ENCODE data around the gene SMG6.

SMG6 gene

GRCh38 chr17:2150806-2151205 is 152.8 kb downstream of the SMG6 start:
- H3K27me3 ChIP-seq (ENCODE audit: low read depth, low read length): no peaks in the 10 kb centered on the region
- H3K79me2 ChIP-seq (ENCODE audit: low read length): no peaks in the 10 kb centered on the region
- no peaks in the 10 kb centered on the region for H3K36me3 ChIP-seq (replicated peaks; ENCODE audit: low read depth, low read length)
- H3K4me2 ChIP-seq (ENCODE audit: low read length): no peak overlapping the region
- TF ChIP-seq EZH2phosphoT487 (IDR thresholded peaks at IDR 0.05; ENCODE audit: low read depth): no peak
- TF ChIP-seq, protein P1, sequence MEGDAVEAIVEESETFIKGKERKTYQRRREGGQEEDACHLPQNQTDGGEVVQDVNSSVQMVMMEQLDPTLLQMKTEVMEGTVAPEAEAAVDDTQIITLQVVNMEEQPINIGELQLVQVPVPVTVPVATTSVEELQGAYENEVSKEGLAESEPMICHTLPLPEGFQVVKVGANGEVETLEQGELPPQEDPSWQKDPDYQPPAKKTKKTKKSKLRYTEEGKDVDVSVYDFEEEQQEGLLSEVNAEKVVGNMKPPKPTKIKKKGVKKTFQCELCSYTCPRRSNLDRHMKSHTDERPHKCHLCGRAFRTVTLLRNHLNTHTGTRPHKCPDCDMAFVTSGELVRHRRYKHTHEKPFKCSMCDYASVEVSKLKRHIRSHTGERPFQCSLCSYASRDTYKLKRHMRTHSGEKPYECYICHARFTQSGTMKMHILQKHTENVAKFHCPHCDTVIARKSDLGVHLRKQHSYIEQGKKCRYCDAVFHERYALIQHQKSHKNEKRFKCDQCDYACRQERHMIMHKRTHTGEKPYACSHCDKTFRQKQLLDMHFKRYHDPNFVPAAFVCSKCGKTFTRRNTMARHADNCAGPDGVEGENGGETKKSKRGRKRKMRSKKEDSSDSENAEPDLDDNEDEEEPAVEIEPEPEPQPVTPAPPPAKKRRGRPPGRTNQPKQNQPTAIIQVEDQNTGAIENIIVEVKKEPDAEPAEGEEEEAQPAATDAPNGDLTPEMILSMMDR (IDR thresholded peaks at IDR 0.05; ENCODE audit: low read depth, low read length): no peak
- H3K9ac ChIP-seq (ENCODE audit: low read length): no peak overlapping the region
- no peaks in the 10 kb centered on the region for H3K4me1 ChIP-seq (ENCODE audit: low read length)
- no peak overlapping the region for H3K4me3 ChIP-seq (ENCODE audit: low read length)
- H3K9me3 ChIP-seq (ENCODE audit: insufficient read depth, low read length): no peaks in the 10 kb centered on the region
- H2AFZ ChIP-seq (ENCODE audit: low read depth, low read length): no peak overlapping the region
- no peaks in the 10 kb centered on the region for H4K20me1 ChIP-seq (ENCODE audit: insufficient read depth, low read length)
- no peak overlapping the region for H3K27ac ChIP-seq (ENCODE audit: low read length)

GRCh38 chr17:2149934-2150333 is 153.7 kb downstream of the SMG6 start:
- TF ChIP-seq, protein P1 (IDR thresholded peaks at IDR 0.05; ENCODE audit: low read depth, low read length): no peak
- no peak for TF ChIP-seq EZH2phosphoT487 (IDR thresholded peaks at IDR 0.05; ENCODE audit: low read depth)
- H3K79me2 ChIP-seq (ENCODE audit: low read length): no peaks in the 10 kb centered on the region
- H3K4me2 ChIP-seq (ENCODE audit: low read length): no peak overlapping the region
- no peaks in the 10 kb centered on the region for H3K9me3 ChIP-seq (ENCODE audit: insufficient read depth, low read length)
- H3K9ac ChIP-seq (ENCODE audit: low read length): no peak overlapping the region
- no peaks in the 10 kb centered on the region for H3K27me3 ChIP-seq (ENCODE audit: low read depth, low read length)
- no peaks in the 10 kb centered on the region for H3K4me1 ChIP-seq (ENCODE audit: low read length)
- H3K4me3 ChIP-seq (ENCODE audit: low read length): no peak overlapping the region
- H3K36me3 ChIP-seq (replicated peaks; ENCODE audit: low read depth, low read length): no peaks in the 10 kb centered on the region
- H4K20me1 ChIP-seq (ENCODE audit: insufficient read depth, low read length): no peaks in the 10 kb centered on the region
- H2AFZ ChIP-seq (ENCODE audit: low read depth, low read length): no peak overlapping the region
- H3K27ac ChIP-seq (ENCODE audit: low read length): no peak overlapping the region

DNA sequence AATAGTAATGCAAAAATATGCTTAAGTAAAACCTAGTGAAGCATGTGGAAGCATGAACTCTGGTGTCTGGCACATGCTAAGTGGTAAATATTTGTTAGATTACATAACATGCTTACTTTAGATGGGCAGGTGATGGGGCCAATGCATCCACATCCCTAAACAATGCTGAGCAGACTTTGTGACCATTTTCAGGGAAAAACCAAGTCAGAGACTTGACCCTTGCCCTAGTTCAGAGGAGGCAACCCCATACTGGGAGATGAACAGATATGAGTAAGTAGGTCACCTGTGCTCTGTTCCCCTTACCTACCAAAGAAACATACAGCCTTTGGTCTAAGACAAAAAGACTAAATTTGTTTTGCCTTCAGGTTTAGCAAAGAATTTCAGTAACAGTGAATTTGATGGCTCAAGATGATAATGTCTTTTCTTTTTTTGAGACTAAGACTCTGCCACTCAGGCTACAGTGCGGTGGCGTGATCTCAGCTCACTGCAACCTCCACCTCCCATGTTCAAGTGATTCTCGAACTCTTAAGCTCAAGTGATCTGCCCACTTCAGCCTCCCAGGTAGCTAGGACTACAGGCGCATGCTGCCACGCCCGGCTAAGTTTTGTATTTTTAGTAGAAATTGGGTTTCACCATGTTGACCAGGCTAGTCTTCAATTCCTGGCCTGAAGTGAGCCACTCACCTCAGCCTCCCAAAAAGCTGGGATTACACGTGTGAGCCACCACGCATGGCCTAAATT is 157.3 kb downstream of the SMG6 start:
- Histone ChIP-seq H2AFZ (ENCODE audit: low read depth, low read length) (no peak overlapping the region), H3K9me3 (ENCODE audit: insufficient read depth, low read length) (no peaks in the 10 kb centered on the region), H3K4me3 (ENCODE audit: low read length) (no peak overlapping the region), H3K9ac (ENCODE audit: low read length) (no peak overlapping the region), H4K20me1 (ENCODE audit: insufficient read depth, low read length) (no peaks in the 10 kb centered on the region), H3K4me2 (ENCODE audit: low read length) (no peak overlapping the region), H3K27me3 (ENCODE audit: low read depth, low read length) (no peaks in the 10 kb centered on the region), H3K27ac (ENCODE audit: low read length) (no peak overlapping the region), H3K4me1 (ENCODE audit: low read length) (no peaks in the 10 kb centered on the region), H3K36me3 (replicated peaks; ENCODE audit: low read depth, low read length) (no peaks in the 10 kb centered on the region), H3K79me2 (ENCODE audit: low read length) (no peaks in the 10 kb centered on the region)
- no peak for TF ChIP-seq EZH2phosphoT487 (IDR thresholded peaks at IDR 0.05; ENCODE audit: low read depth)
- TF ChIP-seq, protein P1 (IDR thresholded peaks at IDR 0.05; ENCODE audit: low read depth, low read length): no peak

DNA sequence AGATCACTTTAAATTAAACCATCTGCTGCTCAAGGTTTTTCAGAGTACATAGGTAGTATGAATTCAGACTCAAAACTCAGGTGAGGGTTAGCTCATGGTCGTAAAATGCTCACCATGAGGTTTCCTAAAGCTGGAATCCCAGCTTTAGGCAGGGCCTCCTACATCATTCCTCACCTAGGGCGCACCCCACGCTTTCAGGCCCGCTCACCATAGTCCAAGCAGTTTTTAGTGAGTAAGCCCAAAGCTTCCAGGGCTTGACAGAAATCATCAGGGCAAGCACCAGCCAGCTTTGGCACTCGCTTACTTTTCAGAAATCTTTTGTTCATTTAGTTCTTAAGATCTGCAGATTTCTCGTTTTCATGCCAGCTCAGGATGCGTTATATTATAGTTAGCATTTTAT is 158.9 kb downstream of the SMG6 start:
- H3K79me2 ChIP-seq (ENCODE audit: low read length): no peaks in the 10 kb centered on the region
- H4K20me1 ChIP-seq (ENCODE audit: insufficient read depth, low read length): no peaks in the 10 kb centered on the region
- no peak overlapping the region for H3K9ac ChIP-seq (ENCODE audit: low read length)
- H2AFZ ChIP-seq (ENCODE audit: low read depth, low read length): no peak overlapping the region
- H3K4me2 ChIP-seq (ENCODE audit: low read length): no peak overlapping the region
- H3K9me3 ChIP-seq (ENCODE audit: insufficient read depth, low read length): no peaks in the 10 kb centered on the region
- H3K27ac ChIP-seq (ENCODE audit: low read length): no peak overlapping the region
- no peaks in the 10 kb centered on the region for H3K27me3 ChIP-seq (ENCODE audit: low read depth, low read length)
- no peak overlapping the region for H3K4me3 ChIP-seq (ENCODE audit: low read length)
- H3K36me3 ChIP-seq (replicated peaks; ENCODE audit: low read depth, low read length): no peaks in the 10 kb centered on the region
- H3K4me1 ChIP-seq (ENCODE audit: low read length): no peaks in the 10 kb centered on the region
- TF ChIP-seq, protein P1 (IDR thresholded peaks at IDR 0.05; ENCODE audit: low read depth, low read length): no peak
- TF ChIP-seq EZH2phosphoT487 (IDR thresholded peaks at IDR 0.05; ENCODE audit: low read depth): no peak
